ENCODE data around the gene COA8.
"Not testable (repeated sequence)": the region's sequence is repeated elsewhere in the genome, so short reads cannot be mapped to it uniquely, and the experiment has no call there.

The COA8 gene

DNA sequence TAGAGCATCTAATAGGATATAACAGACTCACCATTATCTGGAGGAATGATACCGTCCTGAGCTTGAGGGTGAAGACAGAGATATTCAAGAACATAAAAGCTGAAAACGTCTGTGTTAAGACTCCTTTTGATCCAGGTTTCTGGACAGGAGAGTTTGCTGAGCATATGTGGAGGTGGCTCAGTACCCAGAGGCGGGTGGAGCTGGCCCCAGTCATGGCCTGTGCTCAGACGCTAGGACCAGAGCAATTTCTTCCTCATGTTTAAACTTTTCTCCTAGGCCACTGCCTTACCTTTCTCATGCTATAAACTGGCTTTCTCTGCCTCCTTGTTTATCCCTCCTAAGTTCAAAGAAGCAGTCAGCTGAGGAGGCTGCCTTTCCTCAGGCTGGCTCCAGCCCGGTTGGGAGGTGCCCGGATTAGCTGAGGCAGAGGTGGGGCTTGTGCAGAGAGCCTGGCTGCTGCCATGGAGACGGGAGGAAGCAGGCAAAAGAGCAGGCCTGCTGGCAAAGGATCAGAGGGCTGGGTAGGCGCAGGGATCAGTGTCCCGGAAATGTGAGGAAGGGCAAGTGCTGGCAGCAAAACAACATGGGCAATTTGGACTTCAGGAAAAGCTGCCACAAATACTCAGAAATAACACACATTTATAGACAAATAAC is 13.7 kb downstream of the COA8 start:
- DNase-seq: peak; percentile 35

DNA sequence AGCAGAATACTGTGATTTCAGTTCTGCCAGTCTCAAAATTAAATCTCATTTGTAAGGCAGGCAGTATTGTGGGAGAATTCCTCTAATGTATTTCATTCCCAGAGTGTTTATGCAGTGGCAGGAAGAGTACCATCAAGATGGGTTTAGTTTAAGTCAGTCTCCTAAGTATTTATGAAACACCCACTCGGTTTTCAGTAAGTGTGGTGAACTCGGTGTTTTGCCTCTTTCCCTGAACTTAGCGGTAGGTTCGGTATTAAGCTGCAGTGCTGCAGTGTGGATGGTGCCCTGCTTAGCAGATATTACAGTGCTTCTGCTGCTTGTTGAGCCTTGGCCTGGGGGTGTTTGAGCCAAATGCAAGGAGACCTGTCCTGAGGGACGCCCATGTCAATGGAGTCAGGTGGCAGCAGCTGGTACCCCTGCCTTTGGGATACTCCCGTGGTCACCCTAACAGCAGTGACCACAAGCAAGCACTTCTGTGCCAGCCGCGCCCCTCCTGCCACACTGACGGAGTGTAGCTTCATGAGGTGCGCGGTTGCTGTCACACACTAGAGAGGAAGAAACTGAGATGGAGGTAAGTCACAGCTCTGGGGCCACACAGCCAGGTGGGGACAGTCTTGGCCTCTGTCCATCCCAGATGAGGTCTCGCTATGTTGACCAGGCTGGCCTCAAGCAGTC is 15.8 kb downstream of the COA8 start:
- no peak for DNase-seq

DNA sequence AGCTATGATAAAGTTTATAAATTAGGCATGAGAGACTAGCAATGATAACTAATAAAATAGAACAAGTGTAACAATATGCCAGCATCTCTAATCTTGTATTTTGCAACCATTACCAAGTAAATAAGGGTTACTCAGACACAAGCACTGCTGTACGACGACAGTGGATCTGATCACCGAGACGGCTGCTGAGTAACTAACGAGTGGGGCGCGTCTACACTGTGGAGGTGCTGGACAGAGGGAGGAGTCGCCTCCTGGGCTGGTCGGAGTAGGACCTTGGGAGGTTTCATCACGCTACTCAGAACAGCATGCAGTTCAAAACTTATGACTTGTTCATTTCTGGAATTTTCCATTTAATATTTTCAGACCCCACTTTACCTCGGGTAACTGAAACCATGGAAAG is 18.4 kb downstream of the COA8 start:
- DNase-seq: no peak

DNA sequence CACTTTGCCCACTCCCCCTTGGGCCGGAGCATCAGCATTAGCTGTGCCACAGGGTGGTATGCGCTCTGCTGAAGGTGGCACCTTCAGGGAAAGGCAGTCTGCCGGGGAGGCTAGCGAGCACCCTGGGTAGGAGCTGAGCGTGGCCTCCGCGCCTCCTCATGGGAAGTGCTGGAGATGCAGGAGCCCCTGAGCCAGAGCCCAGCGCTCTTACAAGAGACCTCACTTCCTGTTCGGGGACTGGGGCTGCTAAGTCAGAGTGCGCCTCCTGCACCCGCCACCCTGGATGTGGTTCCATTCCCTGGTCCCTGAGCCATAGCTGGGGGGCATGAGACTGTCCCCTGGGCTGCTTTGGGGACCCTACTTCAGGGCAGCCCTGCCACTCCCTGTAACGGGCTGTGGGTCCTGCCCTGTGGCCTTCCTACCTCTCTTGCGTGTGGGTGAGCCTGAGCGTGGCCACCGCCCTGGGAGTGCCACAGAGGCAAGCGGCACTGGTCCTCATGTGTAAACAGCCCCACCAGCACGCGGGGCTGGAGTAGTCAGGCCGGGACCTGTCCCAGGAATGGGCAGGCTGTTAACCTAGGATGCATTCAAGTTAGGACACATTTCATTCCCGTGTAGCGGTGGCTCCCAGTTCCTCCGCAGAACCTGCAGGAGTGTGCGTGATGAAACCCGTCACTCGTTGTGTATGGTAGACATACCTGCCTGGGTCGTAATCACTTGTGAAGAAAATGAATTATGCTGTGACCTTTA is 19.4 kb downstream of the COA8 start:
- DNase-seq: no peak

DNA sequence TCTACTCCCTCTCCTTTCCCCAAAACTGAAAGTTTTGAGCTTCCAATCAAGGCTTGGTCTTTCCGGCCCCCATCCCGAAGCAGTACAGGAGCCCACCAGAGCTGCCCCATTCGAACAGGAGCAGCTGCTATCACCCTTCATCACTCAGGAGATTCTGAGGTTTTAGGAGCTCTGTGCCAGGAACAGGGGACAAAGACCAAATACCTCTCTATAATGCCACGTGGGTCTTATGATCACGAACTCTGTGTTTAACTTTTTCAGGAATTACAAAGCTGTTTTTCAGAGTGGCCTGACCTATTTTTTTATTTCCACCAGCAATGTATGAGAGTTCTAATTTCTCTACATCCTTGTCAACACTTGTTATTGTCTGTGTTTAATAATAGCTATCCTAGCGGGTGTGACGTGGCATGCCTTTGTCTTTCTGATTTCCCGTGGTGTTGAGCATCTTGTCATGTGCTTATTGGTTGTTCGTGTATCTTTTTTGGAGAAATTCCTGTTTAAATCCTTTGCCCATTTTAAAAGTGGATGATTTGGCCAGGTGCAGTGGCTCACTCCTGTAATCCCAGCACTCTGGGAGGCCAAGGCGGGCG is 21.7 kb downstream of the COA8 start:
- no peak for DNase-seq

DNA sequence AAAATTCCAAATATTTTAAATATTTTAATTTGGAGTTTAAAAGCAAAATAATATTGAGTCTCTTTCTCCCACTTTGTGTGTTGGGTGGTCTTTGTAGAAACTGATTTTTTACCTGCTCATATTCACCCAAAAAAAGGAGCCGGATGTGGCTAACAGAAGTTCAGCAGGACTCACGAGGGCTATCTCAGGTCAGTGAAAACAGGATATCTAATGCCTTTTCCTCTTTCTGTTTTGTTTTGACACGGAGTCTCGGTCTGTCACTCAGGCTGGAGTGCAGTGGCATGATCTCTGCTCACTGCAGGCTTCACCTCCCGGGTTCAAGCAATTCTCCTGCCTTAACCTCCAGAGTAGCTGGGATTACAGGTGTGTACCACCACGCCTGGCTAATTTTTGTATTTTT is 30.8 kb downstream of the COA8 start:
- no peak for DNase-seq

DNA sequence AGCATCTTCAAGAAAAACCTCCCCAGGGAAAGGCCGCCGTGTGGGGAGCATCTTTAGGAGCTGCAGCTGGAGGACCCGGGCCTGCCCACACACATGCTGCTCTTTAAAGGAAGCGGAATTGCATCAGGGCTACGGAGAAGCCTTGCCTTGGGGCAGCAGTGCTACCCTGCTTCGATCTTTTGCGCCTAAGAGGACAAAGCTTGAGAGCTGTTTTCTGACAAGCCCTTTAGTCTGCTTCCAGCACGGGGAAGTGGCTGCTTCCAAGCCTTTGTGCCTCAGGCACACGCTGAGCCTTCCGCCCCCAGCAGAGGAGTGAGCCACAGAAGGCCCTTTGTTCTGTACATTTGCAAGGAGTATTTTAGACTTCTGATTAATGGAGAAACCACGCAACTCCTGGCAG is 31.5 kb downstream of the COA8 start:
- DNase-seq: peak; percentile 81

DNA sequence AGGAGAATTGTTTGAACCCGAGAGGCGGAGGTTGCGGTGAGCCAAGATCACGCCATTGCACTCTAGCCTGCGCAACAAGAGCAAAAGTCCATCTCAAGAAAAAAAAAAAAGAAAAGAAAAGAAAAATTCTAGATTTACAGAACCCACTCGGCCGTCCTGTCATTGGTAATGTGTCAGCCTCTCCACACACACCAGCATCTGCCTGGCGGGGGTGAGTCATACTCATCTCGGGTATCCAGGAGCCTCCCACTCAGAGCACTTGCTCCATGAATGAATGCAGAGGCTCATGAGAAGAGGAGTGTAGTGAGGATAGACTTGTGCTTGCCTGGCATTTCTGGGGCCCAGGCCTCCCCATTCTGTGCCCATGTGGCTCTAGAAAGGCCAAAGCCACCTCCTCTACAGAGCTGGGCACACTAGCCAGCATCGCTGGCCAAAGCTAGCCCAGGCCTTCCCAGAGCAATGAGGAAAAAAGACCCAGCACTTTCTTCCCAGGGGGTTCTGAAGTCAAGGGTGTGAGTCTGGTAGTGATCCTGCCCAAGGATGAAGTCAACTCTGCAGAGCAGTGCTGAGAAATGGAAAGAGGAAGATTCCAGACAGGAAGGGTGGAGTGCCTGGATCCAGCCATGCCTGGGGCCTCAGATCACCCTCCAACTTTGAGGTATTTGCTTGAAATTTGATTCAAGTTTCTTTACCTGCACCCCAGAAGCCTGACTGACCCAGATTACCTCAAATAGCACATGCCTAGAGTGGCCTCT is 35.0 kb downstream of the COA8 start:
- DNase-seq: no peak

DNA sequence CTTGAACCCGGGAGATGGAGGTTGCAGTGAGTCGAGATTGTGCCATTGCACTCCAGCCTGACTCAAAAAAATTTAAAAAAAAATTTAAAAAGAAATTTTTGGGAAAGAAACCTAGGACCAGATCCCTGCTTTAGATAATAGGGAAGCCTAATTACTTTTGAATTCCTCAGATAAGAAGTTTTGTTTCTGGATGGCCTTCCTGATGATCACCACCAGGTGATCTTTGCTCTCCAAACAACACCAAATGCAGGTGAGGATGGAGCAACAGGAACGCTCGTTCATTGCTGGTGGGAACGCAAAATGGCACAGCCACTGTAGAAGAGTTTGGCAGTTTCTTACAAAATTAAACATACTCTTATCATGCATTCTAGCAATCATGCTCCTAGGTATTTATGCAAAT is 37.7 kb downstream of the COA8 start:
- no peak for DNase-seq

DNA sequence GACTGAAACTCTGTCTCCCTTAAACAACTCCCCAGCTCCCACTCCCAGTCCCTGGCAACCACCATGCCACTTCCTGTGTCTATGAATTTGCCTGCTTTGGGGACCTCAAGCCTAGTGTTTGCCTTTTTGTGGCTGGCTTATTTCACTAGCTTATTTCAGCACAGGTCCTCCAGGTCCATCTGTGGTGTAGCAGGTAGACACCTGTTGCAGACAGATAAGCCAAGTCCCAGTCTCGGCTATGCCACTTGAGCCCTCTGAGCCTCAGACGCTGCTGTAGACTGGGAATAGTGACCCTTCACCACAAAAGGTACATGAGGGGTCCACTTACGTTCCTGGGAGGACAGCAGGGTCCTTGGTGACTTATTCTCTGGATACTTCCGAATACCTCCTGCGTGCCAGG is 41.9 kb downstream of the COA8 start:
- DNase-seq: no peak

DNA sequence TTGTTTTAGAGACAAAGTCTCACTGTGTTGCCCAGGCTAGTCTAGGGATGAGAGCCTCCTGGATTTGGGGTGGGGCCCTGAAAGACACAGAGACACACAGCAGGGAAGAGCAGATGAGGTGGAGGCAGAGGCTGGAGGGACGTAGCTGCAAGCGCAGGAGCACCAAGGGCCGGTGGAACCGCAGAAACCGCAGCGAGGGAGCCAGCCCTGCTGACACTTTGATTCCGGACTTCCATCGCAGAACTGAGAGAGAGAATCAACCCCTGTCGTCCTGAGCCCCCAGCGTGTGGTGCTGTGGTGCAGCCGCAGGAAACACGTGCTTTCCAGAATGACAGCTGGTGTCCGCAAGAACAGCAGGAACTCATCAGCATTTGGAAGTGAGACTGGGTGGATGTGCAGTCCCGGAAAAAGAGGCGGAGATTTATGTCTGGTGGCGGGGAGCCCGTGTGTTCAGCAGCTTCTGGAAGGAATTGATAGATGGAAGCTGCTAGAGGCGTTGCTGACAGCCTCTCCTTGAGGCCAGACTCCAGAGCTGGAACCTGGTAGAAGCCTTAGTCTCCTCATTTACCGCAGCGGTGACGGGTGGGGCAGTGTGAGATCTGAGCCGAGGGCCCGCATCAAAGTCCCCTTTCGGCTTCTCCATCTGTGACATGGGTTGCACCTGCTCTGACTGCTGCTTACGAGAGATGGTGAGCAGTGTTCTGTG is 44.4 kb downstream of the COA8 start:
- no peak for DNase-seq

DNA sequence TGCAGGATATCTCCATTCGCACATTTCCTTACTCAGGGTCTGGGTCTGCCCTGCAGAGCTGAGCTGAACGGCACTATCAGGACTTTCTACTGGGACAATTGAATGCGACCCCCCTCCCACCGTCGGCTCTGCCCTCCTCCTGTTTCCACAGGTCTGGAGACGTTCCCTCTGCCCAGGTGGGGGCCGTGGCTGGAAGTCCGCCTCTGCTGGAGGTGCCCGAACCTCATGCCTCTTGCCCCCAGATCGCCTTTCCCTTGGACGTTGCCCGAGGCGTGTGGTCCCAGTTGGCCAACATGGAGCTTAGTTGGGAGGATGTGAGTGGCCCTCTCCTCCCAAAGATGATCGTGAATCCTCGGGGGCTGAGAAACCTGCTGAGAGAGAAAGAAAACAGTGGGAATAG is 45.1 kb downstream of the COA8 start:
- DNase-seq: no peak

DNA sequence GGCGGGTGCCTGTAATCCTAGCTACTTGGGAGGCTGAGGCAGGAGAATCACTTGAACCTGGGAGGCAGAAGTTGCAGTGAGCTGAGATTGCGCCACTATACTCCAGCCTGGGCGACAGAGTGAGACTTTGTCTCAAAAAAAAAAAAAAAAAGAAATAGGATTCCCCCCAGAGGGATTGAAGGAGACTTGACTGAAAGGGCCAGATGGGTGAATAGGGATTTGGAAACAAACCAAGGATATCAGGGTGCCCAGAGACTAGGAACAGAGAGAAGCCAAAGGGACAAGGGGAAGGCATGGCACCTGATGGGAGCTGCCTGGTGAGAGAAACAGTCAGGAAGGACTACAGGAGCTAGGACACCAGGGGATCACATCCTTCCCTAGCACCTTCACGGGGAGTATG is 46.3 kb downstream of the COA8 start:
- not testable (repeated sequence) for DNase-seq

DNA sequence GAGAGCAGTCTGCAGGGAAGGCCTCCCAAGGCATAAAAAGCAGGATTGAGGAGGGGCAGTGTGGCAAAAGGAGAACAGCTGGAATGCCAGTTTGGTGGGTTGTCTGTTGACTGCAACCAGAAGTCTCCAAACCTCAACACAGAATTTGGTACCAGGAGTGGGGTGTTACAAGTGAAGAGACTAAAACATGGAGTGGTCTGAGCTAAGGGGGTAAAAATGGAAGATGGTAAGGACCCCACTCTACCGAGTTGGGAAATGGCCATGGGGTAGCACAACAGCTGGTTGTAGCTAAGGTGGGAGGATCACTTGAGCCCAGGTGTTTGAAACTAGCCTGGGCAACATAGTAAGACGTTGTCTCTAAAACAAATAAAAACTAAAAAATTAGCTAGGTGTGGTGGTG is 48.5 kb downstream of the COA8 start:
- no peak for DNase-seq

DNA sequence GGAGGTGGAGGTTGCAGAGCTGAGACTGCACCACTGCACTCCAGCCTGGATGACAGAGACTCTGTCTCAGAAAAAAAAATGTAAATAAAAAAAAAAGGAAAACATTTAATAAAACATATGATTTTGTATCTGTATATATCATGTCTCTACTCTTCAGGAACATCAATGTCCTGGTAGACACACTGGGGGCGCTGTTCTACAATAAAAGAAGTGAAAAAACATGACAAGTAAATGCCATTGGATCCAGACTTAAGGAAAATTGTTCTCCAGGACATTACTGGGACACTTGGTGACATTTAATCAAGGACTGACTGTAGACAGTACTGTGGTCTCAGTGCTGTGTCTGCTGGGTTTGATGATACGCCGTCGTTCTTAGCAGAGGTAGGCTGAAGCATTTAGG is 50.8 kb downstream of the COA8 start:
- no peak for DNase-seq

DNA sequence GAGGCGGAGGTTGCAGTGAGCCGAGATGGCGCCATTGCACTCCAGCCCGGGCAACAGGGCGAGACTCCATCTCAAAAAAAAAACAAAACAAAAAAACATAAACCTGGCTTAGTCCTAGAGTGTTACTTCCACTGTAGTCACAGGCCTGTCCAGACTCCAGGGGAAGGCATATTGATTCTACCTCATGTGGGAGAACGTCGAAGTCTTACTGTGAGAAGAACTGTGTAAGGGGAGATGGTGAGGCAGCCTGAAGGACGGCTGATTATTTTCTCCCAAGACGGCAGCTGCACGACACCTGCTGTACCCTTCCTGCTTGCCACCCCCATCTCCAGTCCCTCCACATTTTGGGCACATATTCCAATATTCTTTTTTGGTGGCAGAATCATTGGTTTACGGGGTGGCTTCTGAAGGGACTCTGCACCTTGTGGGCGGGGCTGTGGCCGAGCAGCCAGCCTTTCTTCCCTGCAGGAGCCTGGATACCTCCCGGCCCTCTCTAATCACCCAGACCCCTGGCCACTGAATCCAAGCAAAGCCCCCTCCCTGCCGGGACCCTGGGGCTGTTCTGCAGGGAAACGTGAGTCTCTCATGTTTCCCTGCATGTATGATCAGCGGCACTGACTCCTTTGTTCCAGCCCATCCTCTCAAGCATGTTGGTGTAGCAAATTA is 54.0 kb downstream of the COA8 start:
- DNase-seq: no peak

DNA sequence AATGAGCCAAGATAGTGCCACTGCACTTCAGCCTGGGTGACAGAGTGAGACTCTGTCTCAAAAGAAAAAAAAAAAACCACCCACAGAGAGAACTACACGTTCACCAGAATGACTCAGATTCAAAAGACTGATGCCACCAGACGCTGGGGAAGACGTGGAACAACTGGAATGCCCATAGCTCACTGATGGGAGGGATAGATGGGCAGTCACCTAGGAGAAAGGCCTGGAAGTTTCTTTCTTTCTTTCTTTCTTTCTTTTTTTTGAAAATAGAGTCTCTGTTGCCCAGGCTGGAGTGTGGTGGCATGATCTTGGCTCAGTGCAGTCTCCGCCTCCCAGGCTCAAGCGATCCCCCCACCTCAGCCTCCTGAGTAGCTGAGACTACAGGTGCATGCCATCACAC is 56.3 kb downstream of the COA8 start:
- DNase-seq: no peak

DNA sequence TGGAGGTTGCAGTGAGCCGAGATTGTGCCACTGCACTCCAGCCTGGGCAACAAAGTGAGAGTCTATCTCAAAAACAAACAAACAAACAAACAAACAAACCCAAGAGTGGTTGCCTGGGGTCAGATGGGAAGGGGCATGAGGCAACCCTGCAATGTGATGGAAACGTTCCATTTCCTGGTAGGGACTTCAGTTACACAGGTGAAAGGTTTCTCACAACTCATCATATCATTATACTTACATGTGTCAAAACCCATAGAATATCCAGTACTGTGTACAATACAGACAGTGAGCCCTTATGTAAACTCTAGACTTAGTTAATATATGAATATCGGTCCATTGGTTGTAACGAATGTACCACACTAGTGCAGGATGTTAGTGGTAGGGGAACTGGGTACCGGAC is 59.1 kb downstream of the COA8 start:
- no peak for DNase-seq

DNA sequence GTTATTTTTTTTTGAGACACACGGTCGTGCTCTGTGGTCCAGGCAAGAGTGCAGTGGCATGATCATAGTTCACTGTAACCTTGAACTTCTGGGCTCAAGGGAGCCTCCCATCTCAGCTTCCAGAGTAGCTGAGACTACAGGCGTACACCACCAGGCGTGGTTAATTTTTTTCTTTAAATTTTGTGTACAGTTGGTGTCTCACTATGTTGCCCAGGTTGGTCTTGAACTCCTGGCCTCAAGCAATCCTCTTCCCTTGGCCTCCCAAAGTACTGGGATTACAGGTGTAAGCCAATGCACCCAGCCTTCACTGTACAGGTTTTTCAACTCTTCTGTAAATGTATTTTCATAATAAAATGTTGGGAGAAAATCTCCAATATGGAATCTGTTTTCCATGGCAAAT is 60.5 kb downstream of the COA8 start:
- DNase-seq: no peak

DNA sequence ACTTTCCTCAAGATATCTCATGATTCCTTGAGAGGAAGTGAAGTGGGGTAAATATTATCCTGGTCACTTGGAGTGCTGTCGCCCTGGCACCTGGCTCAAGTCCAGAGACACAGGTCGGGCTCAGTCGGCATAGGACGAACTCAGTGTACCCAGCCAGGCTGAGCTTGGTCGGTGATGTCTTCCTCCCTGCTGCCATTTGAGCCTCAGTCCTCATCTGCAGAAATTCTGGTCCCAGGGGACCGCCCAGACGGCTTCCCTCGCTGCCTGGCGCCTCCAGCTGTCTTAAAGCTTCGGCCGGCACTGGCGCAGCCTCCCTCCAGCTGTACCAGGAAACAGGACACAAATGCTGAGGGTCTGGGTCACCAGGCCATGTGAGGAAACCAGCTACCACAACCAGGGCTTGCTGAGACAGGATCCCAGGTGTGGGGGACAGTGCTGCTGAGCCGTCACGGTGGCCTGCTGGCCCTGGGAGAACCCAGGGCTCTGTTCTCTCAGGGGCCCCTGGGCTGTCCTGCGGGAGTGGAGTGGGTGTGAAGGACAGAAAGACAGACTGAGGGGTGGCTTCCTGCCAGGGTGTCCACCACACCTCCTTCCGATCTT is 61.2 kb downstream of the COA8 start:
- DNase-seq: no peak

DNA sequence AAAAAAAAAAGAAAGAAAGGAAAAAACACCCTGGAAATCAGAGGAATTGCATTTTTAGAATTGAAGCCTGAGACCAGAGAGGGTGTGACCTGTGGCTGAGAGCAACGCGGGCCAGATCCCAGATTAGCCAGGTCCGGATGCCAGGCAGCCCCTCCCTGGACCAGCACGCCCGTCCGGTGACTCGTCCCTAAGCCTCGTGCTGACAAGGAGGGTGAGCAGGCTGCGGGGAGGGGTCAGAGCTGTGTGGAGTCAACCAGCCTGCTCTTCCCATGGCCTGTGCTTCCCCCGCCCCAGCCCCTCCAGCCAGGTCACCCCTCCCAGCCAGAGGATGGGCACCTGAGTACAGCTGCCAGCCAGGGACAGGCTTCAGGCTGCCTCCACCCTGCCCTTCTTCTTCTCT is 62.1 kb downstream of the COA8 start:
- no peak for DNase-seq
